SK-N-SH treated with all-trans-retinoic acid at 6 μM for 48 hours (cell line): ENCODE data around the gene EMCN.

Experiments
- CSDC2 ChIP-seq: fragments of 250-450 bp; sonication (Bioruptor Pico); IDR thresholded peaks from 2 replicates; pipeline ENCODE4 v1.5.0; 2020; ENCODE audit warnings: mild to moderate bottlenecking, moderate library complexity
- TCF4 ChIP-seq: fragments of 250-450 bp; sonication (Bioruptor Pico); IDR thresholded peaks from 2 replicates; pipeline ENCODE4 v1.8.0; 2021; ENCODE audit warnings: mild to moderate bottlenecking, moderate library complexity, borderline replicate concordance
- TF ChIP-seq, protein P1 (sequence below): fragments of 250-450 bp; sonication (Bioruptor Pico); IDR thresholded peaks from 2 replicates; pipeline ENCODE4 v1.5.1; 2020; ENCODE audit warnings: low read depth, mild to moderate bottlenecking, moderate library complexity
- TF ChIP-seq, protein P2 (sequence below): fragments of 250-450 bp; sonication (Bioruptor Pico); IDR thresholded peaks from 2 replicates; pipeline ENCODE4 v1.8.0; 2020; ENCODE audit warnings: mild to moderate bottlenecking, moderate library complexity, borderline replicate concordance
- TF ChIP-seq, protein P3 (sequence below): fragments of 250-450 bp; sonication (Bioruptor Pico); IDR thresholded peaks from 2 replicates; pipeline ENCODE4 v1.5.0; 2020; ENCODE audit warnings: mild to moderate bottlenecking, moderate library complexity

DNA sequence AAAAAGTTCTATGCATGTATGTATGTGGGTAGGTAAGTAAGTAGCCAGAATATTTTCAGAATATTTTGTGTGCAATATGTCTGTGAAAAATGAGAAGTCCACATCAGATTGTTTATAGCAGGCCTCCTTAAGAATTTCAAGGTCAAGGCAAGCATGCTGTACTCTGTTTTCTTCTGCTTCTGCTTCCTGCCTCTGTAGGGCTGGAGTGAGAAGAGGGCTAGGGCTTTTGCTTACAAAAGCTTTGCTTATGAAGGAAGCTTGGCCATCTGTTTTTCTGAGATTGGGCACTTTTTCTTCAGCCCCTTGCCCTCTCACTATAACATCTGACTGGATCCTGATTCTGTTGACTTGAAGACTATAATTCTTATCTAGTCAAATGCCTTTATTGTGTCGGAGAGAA, 150.4 kb downstream of the EMCN start:
- TF ChIP-seq, protein P1, sequence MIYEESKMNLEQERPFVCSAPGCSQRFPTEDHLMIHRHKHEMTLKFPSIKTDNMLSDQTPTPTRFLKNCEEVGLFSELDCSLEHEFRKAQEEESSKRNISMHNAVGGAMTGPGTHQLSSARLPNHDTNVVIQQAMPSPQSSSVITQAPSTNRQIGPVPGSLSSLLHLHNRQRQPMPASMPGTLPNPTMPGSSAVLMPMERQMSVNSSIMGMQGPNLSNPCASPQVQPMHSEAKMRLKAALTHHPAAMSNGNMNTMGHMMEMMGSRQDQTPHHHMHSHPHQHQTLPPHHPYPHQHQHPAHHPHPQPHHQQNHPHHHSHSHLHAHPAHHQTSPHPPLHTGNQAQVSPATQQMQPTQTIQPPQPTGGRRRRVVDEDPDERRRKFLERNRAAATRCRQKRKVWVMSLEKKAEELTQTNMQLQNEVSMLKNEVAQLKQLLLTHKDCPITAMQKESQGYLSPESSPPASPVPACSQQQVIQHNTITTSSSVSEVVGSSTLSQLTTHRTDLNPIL (CRISPR knock-in tag), result no peak
- TF ChIP-seq, protein P2, sequence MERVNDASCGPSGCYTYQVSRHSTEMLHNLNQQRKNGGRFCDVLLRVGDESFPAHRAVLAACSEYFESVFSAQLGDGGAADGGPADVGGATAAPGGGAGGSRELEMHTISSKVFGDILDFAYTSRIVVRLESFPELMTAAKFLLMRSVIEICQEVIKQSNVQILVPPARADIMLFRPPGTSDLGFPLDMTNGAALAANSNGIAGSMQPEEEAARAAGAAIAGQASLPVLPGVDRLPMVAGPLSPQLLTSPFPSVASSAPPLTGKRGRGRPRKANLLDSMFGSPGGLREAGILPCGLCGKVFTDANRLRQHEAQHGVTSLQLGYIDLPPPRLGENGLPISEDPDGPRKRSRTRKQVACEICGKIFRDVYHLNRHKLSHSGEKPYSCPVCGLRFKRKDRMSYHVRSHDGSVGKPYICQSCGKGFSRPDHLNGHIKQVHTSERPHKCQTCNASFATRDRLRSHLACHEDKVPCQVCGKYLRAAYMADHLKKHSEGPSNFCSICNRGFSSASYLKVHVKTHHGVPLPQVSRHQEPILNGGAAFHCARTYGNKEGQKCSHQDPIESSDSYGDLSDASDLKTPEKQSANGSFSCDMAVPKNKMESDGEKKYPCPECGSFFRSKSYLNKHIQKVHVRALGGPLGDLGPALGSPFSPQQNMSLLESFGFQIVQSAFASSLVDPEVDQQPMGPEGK (CRISPR knock-in tag), result no peak
- TF ChIP-seq CSDC2 (CRISPR knock-in tag) (no peak), TCF4 (no peak)
- TF ChIP-seq, protein P3, sequence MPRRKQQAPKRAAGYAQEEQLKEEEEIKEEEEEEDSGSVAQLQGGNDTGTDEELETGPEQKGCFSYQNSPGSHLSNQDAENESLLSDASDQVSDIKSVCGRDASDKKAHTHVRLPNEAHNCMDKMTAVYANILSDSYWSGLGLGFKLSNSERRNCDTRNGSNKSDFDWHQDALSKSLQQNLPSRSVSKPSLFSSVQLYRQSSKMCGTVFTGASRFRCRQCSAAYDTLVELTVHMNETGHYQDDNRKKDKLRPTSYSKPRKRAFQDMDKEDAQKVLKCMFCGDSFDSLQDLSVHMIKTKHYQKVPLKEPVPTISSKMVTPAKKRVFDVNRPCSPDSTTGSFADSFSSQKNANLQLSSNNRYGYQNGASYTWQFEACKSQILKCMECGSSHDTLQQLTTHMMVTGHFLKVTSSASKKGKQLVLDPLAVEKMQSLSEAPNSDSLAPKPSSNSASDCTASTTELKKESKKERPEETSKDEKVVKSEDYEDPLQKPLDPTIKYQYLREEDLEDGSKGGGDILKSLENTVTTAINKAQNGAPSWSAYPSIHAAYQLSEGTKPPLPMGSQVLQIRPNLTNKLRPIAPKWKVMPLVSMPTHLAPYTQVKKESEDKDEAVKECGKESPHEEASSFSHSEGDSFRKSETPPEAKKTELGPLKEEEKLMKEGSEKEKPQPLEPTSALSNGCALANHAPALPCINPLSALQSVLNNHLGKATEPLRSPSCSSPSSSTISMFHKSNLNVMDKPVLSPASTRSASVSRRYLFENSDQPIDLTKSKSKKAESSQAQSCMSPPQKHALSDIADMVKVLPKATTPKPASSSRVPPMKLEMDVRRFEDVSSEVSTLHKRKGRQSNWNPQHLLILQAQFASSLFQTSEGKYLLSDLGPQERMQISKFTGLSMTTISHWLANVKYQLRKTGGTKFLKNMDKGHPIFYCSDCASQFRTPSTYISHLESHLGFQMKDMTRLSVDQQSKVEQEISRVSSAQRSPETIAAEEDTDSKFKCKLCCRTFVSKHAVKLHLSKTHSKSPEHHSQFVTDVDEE (CRISPR knock-in tag), result no peak
